Gastroesophageal sphincter (tissue), 3 donors: ENCODE measurements around the gene PCDH17.

Source experiments
- EP300 ChIP-seq: sonication (generic); formaldehyde crosslinking; IDR thresholded peaks from one replicate; pipeline ENCODE4 v1.6.1; 2017; ENCODE audit warnings: antibody characterized with exemption, mild to moderate bottlenecking
- POLR2A ChIP-seq, 2 donors: fragments of 450-650 bp; IDR thresholded peaks; one replicate each; pipeline ENCODE4 v1.6.1; 2017; ENCODE audit warnings: antibody characterized with exemption in 2 of 2, mild to moderate bottlenecking in 2 of 2, moderate library complexity in 1 of 2
- POLR2AphosphoS5 ChIP-seq: sonication (generic); formaldehyde crosslinking; IDR thresholded peaks from one replicate; pipeline ENCODE4 v1.6.1; 2017; ENCODE audit warnings: antibody characterized with exemption
- TF ChIP-seq, protein P1 (sequence below), 4 experiments: fragments of 200-600 bp in 2 of 4; fragments of 450-650 bp in 2 of 4; sonication (generic) in 1 of 4; IDR thresholded peaks; one replicate each; pipeline ENCODE4 v1.5.1; 2017 to 2019; ENCODE audit warnings: antibody characterized with exemption in 4 of 4, mild to moderate bottlenecking in 2 of 4, moderate library complexity in 2 of 4

GRCh38 chr13:57631596-57632275, at the start of gene PCDH17:
- TF ChIP-seq, protein P1, sequence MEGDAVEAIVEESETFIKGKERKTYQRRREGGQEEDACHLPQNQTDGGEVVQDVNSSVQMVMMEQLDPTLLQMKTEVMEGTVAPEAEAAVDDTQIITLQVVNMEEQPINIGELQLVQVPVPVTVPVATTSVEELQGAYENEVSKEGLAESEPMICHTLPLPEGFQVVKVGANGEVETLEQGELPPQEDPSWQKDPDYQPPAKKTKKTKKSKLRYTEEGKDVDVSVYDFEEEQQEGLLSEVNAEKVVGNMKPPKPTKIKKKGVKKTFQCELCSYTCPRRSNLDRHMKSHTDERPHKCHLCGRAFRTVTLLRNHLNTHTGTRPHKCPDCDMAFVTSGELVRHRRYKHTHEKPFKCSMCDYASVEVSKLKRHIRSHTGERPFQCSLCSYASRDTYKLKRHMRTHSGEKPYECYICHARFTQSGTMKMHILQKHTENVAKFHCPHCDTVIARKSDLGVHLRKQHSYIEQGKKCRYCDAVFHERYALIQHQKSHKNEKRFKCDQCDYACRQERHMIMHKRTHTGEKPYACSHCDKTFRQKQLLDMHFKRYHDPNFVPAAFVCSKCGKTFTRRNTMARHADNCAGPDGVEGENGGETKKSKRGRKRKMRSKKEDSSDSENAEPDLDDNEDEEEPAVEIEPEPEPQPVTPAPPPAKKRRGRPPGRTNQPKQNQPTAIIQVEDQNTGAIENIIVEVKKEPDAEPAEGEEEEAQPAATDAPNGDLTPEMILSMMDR (IDR thresholded peaks at IDR 0.05), result no peak
- no peak for TF ChIP-seq EP300
- no peak for TF ChIP-seq POLR2A (IDR thresholded peaks at IDR 0.05)
- no peak for TF ChIP-seq POLR2AphosphoS5
